ENCODE results near the gene SOWAHC. TPM values are rescaled to one million over a fixed set of nuclear protein-coding genes. Genes with fewer than 3 reads are reported as not detected.

The SOWAHC gene
- total and polyA plus RNA-seq, 2 of the 13 experiments (the other 11 are each of a cell fraction or from before 2014, with no cell fraction given) = 21.2 to 22.5 TPM

- ATAC-seq = peak; percentile 45
- peaks cover 0 to 2% of the 10 kb centered on the region in 2 experiments; a peak in 1 of 5 replicates for H3K36me3 ChIP-seq (replicated peaks in 1 of 2; ENCODE audit: control insufficient read depth in 1 of 2, insufficient read depth in 2 of 2, low read length in 2 of 2)
- H3K27ac ChIP-seq (ENCODE audit: extremely low read length, insufficient read depth, low read length) = peak overlapping the region; percentile 88
- peak; percentile 48 for DNase-seq (ENCODE audit: low spot score)
- no peak for FAIRE-seq
- H3K9me3 ChIP-seq (ENCODE audit: low read length) = no peaks in the 10 kb centered on the region
- peaks cover 58% of the 10 kb centered on the region for H3K4me1 ChIP-seq (ENCODE audit: insufficient read depth, low read length)
- H3K4me3 ChIP-seq (replicated peaks in 1 of 3; ENCODE audit: insufficient read depth in 1 of 3, low read depth in 2 of 3, low read length in 3 of 3) = peak overlapping the region; percentile 78 to 100 (median 94)
- peak overlapping the region; percentile 77 for H3K4me2 ChIP-seq (ENCODE audit: low read depth, low read length)
- CTCF ChIA-PET (ENCODE audit: low intra/inter-chr PET ratio, low total read pairs) = interaction anchor here (2.1 kb wide), 1 partner anchor 67 kb away, joined by 6 read pairs; no protein-coding TSS in a partner anchor
- H3K79me2 ChIP-seq (ENCODE audit: insufficient read depth, low read length) = peaks cover 91% of the 10 kb centered on the region
- intact Hi-C loops (cut with micrococcal nuclease; ENCODE audit: unreplicated experiment) (loop anchor here (2.0 kb wide), 1 partner anchor 50 kb away; no protein-coding TSS in a partner anchor), in situ Hi-C loops (cut with HindIII; ENCODE audit: extremely low pct_ligation_motif_present, low pct_unique_long_range_greater_than_20kb) (no loop called here)
- POLR2A ChIA-PET = interaction anchor here (0.7 to 5.1 kb wide), 29 partner anchors 8 to 101 kb away, joined by 3 to 132 read pairs (median 7); no protein-coding TSS in a partner anchor
- WGBS (ENCODE audit: low lambda C conversion rate) = 1% methylated on average over 42 of the region's 82 CpGs
- no peak overlapping the region for H2AFZ ChIP-seq (ENCODE audit: low read length)
- peaks cover 35% of the 10 kb centered on the region for H4K20me1 ChIP-seq (ENCODE audit: insufficient read depth, low read length)
- no TSS peak for BruUV-seq (replicated peaks)
- peak overlapping the region; percentile 93 for H3K9ac ChIP-seq (ENCODE audit: insufficient read depth, low read depth, low read length)
- no peaks in the 10 kb centered on the region; a peak in 1 of 5 replicates for H3K27me3 ChIP-seq (ENCODE audit: control insufficient read depth in 1 of 2, insufficient read depth in 2 of 2, low read length in 2 of 2)
- TF ChIP-seq RBFOX2 (IDR thresholded peaks at IDR 0.05; ENCODE audit: low read depth, low read length) (peak; percentile 13), ZFP62 (CRISPR knock-in tag; IDR thresholded peaks at IDR 0.05) (no peak), ZNF598 (CRISPR knock-in tag; IDR thresholded peaks at IDR 0.05; ENCODE audit: borderline replicate concordance) (peak; percentile 29), SRSF1 (optimal IDR thresholded peaks at IDR 0.05; ENCODE audit: low read depth, low read length) (no peak), IKZF1 (IDR thresholded peaks at IDR 0.05) (no peak), GMEB1 (CRISPR knock-in tag; IDR thresholded peaks at IDR 0.05; ENCODE audit: borderline replicate concordance) (0 out of 2 replicates have a peak, but pooled peaks have one; percentile 2), ZNF83 (CRISPR knock-in tag; IDR thresholded peaks at IDR 0.05; ENCODE audit: borderline replicate concordance) (no peak), PAWR (CRISPR knock-in tag; IDR thresholded peaks at IDR 0.05; ENCODE audit: borderline replicate concordance) (no peak)
- TF ChIP-seq, protein P1, sequence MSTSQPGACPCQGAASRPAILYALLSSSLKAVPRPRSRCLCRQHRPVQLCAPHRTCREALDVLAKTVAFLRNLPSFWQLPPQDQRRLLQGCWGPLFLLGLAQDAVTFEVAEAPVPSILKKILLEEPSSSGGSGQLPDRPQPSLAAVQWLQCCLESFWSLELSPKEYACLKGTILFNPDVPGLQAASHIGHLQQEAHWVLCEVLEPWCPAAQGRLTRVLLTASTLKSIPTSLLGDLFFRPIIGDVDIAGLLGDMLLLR (CRISPR knock-in tag; IDR thresholded peaks at IDR 0.05) = 0 out of 2 replicates have a peak, but pooled peaks have one; percentile 23
- TF ChIP-seq, protein P2, sequence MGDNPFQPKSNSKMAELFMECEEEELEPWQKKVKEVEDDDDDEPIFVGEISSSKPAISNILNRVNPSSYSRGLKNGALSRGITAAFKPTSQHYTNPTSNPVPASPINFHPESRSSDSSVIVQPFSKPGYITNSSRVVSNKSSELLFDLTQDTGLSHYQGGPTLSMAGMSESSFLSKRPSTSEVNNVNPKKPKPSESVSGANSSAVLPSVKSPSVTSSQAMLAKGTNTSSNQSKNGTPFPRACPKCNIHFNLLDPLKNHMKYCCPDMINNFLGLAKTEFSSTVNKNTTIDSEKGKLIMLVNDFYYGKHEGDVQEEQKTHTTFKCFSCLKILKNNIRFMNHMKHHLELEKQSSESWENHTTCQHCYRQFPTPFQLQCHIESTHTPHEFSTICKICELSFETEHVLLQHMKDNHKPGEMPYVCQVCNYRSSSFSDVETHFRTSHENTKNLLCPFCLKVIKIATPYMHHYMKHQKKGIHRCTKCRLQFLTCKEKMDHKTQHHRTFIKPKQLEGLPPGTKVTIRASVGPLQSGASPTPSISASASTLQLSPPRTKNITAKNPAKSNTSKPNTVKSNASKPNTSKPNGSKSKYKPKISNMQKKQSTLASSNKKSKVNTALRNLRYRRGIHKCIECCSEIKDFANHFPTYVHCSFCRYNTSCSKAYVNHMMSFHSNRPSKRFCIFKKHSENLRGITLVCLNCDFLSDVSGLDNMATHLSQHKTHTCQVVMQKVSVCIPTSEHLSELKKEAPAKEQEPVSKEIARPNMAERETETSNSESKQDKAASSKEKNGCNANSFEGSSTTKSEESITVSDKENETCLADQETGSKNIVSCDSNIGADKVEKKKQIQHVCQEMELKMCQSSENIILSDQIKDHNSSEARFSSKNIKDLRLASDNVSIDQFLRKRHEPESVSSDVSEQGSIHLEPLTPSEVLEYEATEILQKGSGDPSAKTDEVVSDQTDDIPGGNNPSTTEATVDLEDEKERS (CRISPR knock-in tag; IDR thresholded peaks at IDR 0.05) = no peak
- TF ChIP-seq, protein P3, sequence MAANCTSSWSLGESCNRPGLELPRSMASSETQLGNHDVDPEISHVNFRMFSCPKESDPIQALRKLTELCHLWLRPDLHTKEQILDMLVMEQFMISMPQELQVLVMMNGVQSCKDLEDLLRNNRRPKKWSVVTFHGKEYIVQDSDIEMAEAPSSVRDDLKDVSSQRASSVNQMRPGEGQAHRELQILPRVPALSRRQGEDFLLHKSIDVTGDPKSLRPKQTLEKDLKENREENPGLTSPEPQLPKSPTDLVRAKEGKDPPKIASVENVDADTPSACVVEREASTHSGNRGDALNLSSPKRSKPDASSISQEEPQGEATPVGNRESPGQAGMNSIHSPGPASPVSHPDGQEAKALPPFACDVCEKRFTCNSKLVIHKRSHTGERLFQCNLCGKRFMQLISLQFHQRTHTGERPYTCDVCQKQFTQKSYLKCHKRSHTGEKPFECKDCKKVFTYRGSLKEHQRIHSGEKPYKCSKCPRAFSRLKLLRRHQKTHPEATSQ (CRISPR knock-in tag; IDR thresholded peaks at IDR 0.05; ENCODE audit: borderline replicate concordance) = no peak; the same call in 1 of the 2 replicates
- TF ChIP-seq, protein P4, sequence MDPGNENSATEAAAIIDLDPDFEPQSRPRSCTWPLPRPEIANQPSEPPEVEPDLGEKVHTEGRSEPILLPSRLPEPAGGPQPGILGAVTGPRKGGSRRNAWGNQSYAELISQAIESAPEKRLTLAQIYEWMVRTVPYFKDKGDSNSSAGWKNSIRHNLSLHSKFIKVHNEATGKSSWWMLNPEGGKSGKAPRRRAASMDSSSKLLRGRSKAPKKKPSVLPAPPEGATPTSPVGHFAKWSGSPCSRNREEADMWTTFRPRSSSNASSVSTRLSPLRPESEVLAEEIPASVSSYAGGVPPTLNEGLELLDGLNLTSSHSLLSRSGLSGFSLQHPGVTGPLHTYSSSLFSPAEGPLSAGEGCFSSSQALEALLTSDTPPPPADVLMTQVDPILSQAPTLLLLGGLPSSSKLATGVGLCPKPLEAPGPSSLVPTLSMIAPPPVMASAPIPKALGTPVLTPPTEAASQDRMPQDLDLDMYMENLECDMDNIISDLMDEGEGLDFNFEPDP (CRISPR knock-in tag; conservative IDR thresholded peaks at IDR 0.05) = no peak
Observed at GRCh38 chr2:109613081-109613921, 863 bp upstream of the SOWAHC start.
